ENCODE data around the gene GALNT2. TPM values are rescaled to one million over a fixed set of nuclear protein-coding genes. Genes with fewer than 3 reads are reported as not detected.

GALNT2 gene
- total and polyA plus RNA-seq, 2 of the 4 experiments (the other 2 are of a cell fraction) = 50.4 to 189 TPM

DNA sequence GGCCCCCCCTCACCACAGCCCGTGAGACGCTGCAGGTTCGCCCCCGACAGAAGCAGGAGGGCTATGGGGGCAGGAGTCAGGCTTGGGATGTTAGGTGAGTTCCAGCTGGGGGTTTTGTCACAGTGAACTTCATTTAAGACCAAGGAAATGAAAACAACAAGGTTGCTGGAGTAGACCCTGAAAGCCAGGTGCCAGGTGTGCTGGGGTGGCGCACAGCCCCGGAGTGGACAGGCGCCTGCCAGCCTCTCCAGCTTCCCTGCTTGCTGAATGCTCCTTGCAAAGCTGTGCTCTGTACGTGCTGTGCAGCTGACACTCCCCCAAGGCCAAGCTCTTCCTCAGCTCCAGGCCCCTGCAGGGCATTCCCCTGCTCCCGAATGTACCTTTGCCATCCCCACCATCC lies 256.6 kb downstream of the GALNT2 start:
- Histone ChIP-seq H4K5ac (ENCODE audit: low read depth, low read length) (no peak overlapping the region), H2BK120ac (ENCODE audit: low read depth, low read length) (no peak overlapping the region), H3K9ac (ENCODE audit: low read depth, low read length) (no peak overlapping the region), H3K56ac (ENCODE audit: extremely low read depth, insufficient read depth, low read length) (no peak overlapping the region), H3K9me1 (ENCODE audit: insufficient read depth, low read length) (no peaks in the 10 kb centered on the region), H3K27me3 (ENCODE audit: control insufficient read depth, insufficient read depth, low read length) (no peaks in the 10 kb centered on the region), H2BK15ac (ENCODE audit: low read depth, low read length) (no peak overlapping the region), H3K18ac (ENCODE audit: low read depth, low read length) (no peak overlapping the region), H3K4me1 (ENCODE audit: control insufficient read depth, insufficient read depth, low read length) (no peaks in the 10 kb centered on the region), H3K27ac (ENCODE audit: insufficient read depth, low read length) (no peak overlapping the region), H3K79me1 (ENCODE audit: low read depth in 1 of 2, low read length in 2 of 2) (no peaks in the 10 kb centered on the region), H3K14ac (replicated peaks; ENCODE audit: low read depth, low read length) (no peak overlapping the region), H4K8ac (ENCODE audit: low read depth in 2 of 2, low read length in 2 of 2) (no peak overlapping the region), H3K23ac (ENCODE audit: low read depth, low read length) (no peak overlapping the region), H2BK5ac (ENCODE audit: low read depth, low read length, poor library complexity, severe bottlenecking) (no peak overlapping the region), H2BK20ac (ENCODE audit: low read depth, low read length) (no peak overlapping the region), H2AFZ (replicated peaks; ENCODE audit: low read length, poor library complexity) (no peak overlapping the region), H2AK5ac (ENCODE audit: low read depth, low read length) (no peak overlapping the region), H2AK9ac (replicated peaks; ENCODE audit: low read depth, low read length, poor library complexity) (no peak overlapping the region), H3K4me3 (ENCODE audit: insufficient read depth, low read depth, low read length) (no peak overlapping the region), H3K9me3 (ENCODE audit: control insufficient read depth, insufficient read depth, low read length) (no peaks in the 10 kb centered on the region), H4K20me1 (ENCODE audit: insufficient read depth, low read length) (no peaks in the 10 kb centered on the region), H4K91ac (ENCODE audit: insufficient read depth, low read depth, low read length) (no peak overlapping the region), H3K36me3 (ENCODE audit: control insufficient read depth, insufficient read depth, low read length) (no peaks in the 10 kb centered on the region), H3K4me2 (ENCODE audit: low read depth, low read length) (no peak overlapping the region), H3K4ac (ENCODE audit: low read depth, low read length) (no peak overlapping the region)
- TF ChIP-seq MAZ (IDR thresholded peaks at IDR 0.05; ENCODE audit: borderline replicate concordance, low read depth, low read length) (no peak), POLR2A (IDR thresholded peaks at IDR 0.05; ENCODE audit: low read depth, low read length) (no peak), NFE2L2 (IDR thresholded peaks at IDR 0.05; ENCODE audit: low read depth, low read length) (no peak), SMC3 (IDR thresholded peaks at IDR 0.05; ENCODE audit: low read depth, low read length) (no peak), CHD1 (IDR thresholded peaks at IDR 0.05; ENCODE audit: low read depth, low read length) (no peak), CEBPB (IDR thresholded peaks at IDR 0.05; ENCODE audit: low read depth, low read length) (no peak), RCOR1 (IDR thresholded peaks at IDR 0.05; ENCODE audit: insufficient replicate concordance, low read length) (no peak), RFX5 (IDR thresholded peaks at IDR 0.05; ENCODE audit: low read depth, low read length) (no peak), FOS (IDR thresholded peaks at IDR 0.05; ENCODE audit: low read depth, low read length) (no peak), MXI1 (IDR thresholded peaks at IDR 0.05; ENCODE audit: borderline replicate concordance, low read depth, low read length) (no peak), RAD21 (IDR thresholded peaks at IDR 0.05; ENCODE audit: low read length) (no peak), BHLHE40 (IDR thresholded peaks at IDR 0.05; ENCODE audit: low read depth, low read length) (no peak), MAFK (IDR thresholded peaks at IDR 0.05; ENCODE audit: low read depth, low read length) (no peak)
- TF ChIP-seq, protein P1, sequence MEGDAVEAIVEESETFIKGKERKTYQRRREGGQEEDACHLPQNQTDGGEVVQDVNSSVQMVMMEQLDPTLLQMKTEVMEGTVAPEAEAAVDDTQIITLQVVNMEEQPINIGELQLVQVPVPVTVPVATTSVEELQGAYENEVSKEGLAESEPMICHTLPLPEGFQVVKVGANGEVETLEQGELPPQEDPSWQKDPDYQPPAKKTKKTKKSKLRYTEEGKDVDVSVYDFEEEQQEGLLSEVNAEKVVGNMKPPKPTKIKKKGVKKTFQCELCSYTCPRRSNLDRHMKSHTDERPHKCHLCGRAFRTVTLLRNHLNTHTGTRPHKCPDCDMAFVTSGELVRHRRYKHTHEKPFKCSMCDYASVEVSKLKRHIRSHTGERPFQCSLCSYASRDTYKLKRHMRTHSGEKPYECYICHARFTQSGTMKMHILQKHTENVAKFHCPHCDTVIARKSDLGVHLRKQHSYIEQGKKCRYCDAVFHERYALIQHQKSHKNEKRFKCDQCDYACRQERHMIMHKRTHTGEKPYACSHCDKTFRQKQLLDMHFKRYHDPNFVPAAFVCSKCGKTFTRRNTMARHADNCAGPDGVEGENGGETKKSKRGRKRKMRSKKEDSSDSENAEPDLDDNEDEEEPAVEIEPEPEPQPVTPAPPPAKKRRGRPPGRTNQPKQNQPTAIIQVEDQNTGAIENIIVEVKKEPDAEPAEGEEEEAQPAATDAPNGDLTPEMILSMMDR (conservative IDR thresholded peaks at IDR 0.05; ENCODE audit: low read depth, low read length) = no peak
- TF ChIP-seq, protein P2, sequence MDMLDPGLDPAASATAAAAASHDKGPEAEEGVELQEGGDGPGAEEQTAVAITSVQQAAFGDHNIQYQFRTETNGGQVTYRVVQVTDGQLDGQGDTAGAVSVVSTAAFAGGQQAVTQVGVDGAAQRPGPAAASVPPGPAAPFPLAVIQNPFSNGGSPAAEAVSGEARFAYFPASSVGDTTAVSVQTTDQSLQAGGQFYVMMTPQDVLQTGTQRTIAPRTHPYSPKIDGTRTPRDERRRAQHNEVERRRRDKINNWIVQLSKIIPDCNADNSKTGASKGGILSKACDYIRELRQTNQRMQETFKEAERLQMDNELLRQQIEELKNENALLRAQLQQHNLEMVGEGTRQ (IDR thresholded peaks at IDR 0.05; ENCODE audit: low read depth, low read length) = no peak
- TF ChIP-seq, protein P3, sequence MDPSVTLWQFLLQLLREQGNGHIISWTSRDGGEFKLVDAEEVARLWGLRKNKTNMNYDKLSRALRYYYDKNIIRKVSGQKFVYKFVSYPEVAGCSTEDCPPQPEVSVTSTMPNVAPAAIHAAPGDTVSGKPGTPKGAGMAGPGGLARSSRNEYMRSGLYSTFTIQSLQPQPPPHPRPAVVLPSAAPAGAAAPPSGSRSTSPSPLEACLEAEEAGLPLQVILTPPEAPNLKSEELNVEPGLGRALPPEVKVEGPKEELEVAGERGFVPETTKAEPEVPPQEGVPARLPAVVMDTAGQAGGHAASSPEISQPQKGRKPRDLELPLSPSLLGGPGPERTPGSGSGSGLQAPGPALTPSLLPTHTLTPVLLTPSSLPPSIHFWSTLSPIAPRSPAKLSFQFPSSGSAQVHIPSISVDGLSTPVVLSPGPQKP (IDR thresholded peaks at IDR 0.05; ENCODE audit: borderline replicate concordance, low read depth, low read length) = no peak
- in situ Hi-C loops (cut with MboI; ENCODE audit: low sequenced_read_pairs) = loop anchor here (25.0 kb wide), 1 partner anchor 1061 kb away; the partner anchor contains the start of gene RAB4A
- no TSS peak for BruUV-seq (replicated peaks)
- intact Hi-C loops (cut with micrococcal nuclease) = no loop called here
- 92% methylated on average over 2 of the region's 9 CpGs; no CpG with 5 or more reads in 1 of the 2 experiments for WGBS, 2 experiments (ENCODE audit: extremely low coverage in 2 of 2, insufficient read length in 1 of 2)
- DNase-seq (no peak), ATAC-seq (ENCODE audit: low read depth) (no peak)
- CTCF ChIA-PET = no interaction called here
- POLR2A ChIA-PET (ENCODE audit: unreplicated experiment) = no interaction called here
- dilution Hi-C loops (cut with HindIII; ENCODE audit: low sequenced_read_pairs, unreplicated experiment) = no loop called here

Data from IMR-90 (cell line).